ENCODE measurements around the gene SORT1. TPM values are rescaled to one million over a fixed set of nuclear protein-coding genes. Genes with fewer than 3 reads are reported as not detected.
A peak's percentile ranks its signal among the peaks of the same experiment; 100 is the strongest.

Gene SORT1
- total and polyA plus RNA-seq, 2 of the 4 experiments (the other 2 are of a cell fraction): 15.8 to 16.7 TPM

DNA sequence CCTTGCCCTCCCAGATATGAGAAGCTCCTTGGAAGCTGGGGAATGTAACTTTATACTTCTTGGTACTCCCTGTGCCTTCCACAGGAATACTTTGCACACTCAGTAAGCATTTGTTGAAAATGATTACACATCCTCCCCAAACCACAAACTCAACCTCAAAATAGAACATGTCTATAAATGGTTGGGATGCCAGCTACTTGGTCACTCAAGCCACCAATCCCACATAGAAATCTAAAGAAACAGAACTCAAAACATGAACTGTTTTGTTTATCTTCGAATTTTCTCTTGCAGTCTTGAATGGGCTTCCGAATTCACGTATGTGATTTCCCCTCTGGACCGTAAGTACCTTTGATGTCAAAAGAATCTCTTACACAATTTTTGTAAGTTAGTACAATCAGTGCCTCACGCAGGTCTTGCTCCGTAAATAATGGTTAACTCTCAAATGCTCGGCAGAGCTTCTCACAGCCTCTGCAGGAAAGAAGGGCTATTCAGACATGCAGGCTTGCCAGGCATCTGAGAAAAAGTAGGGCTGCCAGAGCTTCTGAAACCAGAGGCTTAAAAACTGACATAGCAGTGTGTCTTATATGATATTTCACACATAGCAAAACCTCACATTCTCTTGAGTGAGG, 26.9 kb downstream of the SORT1 start:
- POLR2A ChIA-PET (ENCODE audit: unreplicated experiment): interaction anchor here (0.6 to 1.0 kb wide), 5 partner anchors 9 to 624 kb away, joined by 3 to 4 read pairs (median 3); partner anchors contain the start of gene PSRC1
- Histone ChIP-seq H2BK5ac (ENCODE audit: low read depth, low read length, poor library complexity, severe bottlenecking) (peak overlapping the region; percentile 98), H3K9me1 (ENCODE audit: insufficient read depth, low read length) (peaks cover 16% of the 10 kb centered on the region), H3K79me1 (ENCODE audit: low read depth in 1 of 2, low read length in 2 of 2) (peaks cover 13 to 65% of the 10 kb centered on the region in 2 experiments), H2BK120ac (ENCODE audit: low read depth, low read length) (peak overlapping the region; percentile 97), H4K91ac (ENCODE audit: insufficient read depth, low read depth, low read length) (peak overlapping the region; percentile 94), H3K18ac (ENCODE audit: low read depth, low read length) (peak overlapping the region; percentile 97), H4K5ac (ENCODE audit: low read depth, low read length) (peak overlapping the region; percentile 89), H3K27ac (ENCODE audit: insufficient read depth, low read length) (peak overlapping the region; percentile 96), H4K8ac (ENCODE audit: low read depth in 2 of 2, low read length in 2 of 2) (peak overlapping the region; percentile 77 to 98), H3K14ac (replicated peaks; ENCODE audit: low read depth, low read length) (peak overlapping the region; percentile 99), H3K4me3 (ENCODE audit: insufficient read depth, low read depth, low read length) (peak overlapping the region; percentile 18; the same call in 1 of the 2 replicates), H2AFZ (replicated peaks; ENCODE audit: low read length, poor library complexity) (no peak overlapping the region), H3K9me3 (ENCODE audit: control insufficient read depth, insufficient read depth, low read length) (no peaks in the 10 kb centered on the region), H3K9ac (ENCODE audit: low read depth, low read length) (peak overlapping the region; percentile 83), H3K27me3 (ENCODE audit: control insufficient read depth, insufficient read depth, low read length) (no peaks in the 10 kb centered on the region), H2AK5ac (ENCODE audit: low read depth, low read length) (peak overlapping the region; percentile 96), H2BK20ac (ENCODE audit: low read depth, low read length) (peak overlapping the region; percentile 96), H3K23ac (ENCODE audit: low read depth, low read length) (peak overlapping the region; percentile 87), H3K4me1 (ENCODE audit: control insufficient read depth, insufficient read depth, low read length) (peaks cover 27% of the 10 kb centered on the region), H2AK9ac (replicated peaks; ENCODE audit: low read depth, low read length, poor library complexity) (peak overlapping the region; percentile 2), H3K4me2 (ENCODE audit: low read depth, low read length) (peak overlapping the region; percentile 81), H3K36me3 (ENCODE audit: control insufficient read depth, insufficient read depth, low read length) (peaks cover 6% of the 10 kb centered on the region), H3K4ac (ENCODE audit: low read depth, low read length) (peak overlapping the region; percentile 94), H3K56ac (ENCODE audit: extremely low read depth, insufficient read depth, low read length) (peak overlapping the region; percentile 98), H2BK15ac (ENCODE audit: low read depth, low read length) (peak overlapping the region; percentile 95), H4K20me1 (ENCODE audit: insufficient read depth, low read length) (no peaks in the 10 kb centered on the region)
- DNase-seq (peak; percentile 97), ATAC-seq (ENCODE audit: low read depth) (peak; percentile 86)
- in situ Hi-C loops (cut with MboI; ENCODE audit: low sequenced_read_pairs) (no loop called here), intact Hi-C loops (cut with micrococcal nuclease) (loop anchor here (1.0 kb wide), 2 partner anchors 22 to 88 kb away; partner anchors contain the start of gene PSRC1), dilution Hi-C loops (cut with HindIII; ENCODE audit: low sequenced_read_pairs, unreplicated experiment) (no loop called here)
- CTCF ChIA-PET: interaction anchor here (1.0 to 1.3 kb wide), 3 partner anchors 10 to 85 kb away, joined by 3 read pairs; no protein-coding TSS in a partner anchor
- WGBS, 2 experiments (ENCODE audit: extremely low coverage in 2 of 2, insufficient read length in 1 of 2): 0% methylated on average over 1 of the region's 7 CpGs; no CpG with 5 or more reads in 1 of the 2 experiments
- BruUV-seq (replicated peaks): no TSS peak
- peak; percentile 53 for TF ChIP-seq POLR2A (IDR thresholded peaks at IDR 0.05; ENCODE audit: low read depth, low read length)
- peak; percentile 56 for TF ChIP-seq MAFK (IDR thresholded peaks at IDR 0.05; ENCODE audit: low read depth, low read length)
- no peak for TF ChIP-seq ELK1 (IDR thresholded peaks at IDR 0.05; ENCODE audit: borderline replicate concordance, low read depth, low read length)
- TF ChIP-seq NFE2L2 (IDR thresholded peaks at IDR 0.05; ENCODE audit: low read depth, low read length): no peak
- TF ChIP-seq MXI1 (IDR thresholded peaks at IDR 0.05; ENCODE audit: borderline replicate concordance, low read depth, low read length): no peak
- no peak for TF ChIP-seq BHLHE40 (IDR thresholded peaks at IDR 0.05; ENCODE audit: low read depth, low read length)
- peak; percentile 58 for TF ChIP-seq CEBPB (IDR thresholded peaks at IDR 0.05; ENCODE audit: low read depth, low read length)
- TF ChIP-seq USF2 (IDR thresholded peaks at IDR 0.05; ENCODE audit: low read depth, low read length): no peak
- TF ChIP-seq FOS (IDR thresholded peaks at IDR 0.05; ENCODE audit: low read depth, low read length): 0 out of 2 replicates have a peak, but pooled peaks have one; percentile 18
- no peak for TF ChIP-seq RCOR1 (IDR thresholded peaks at IDR 0.05; ENCODE audit: insufficient replicate concordance, low read length)
- TF ChIP-seq CHD1 (IDR thresholded peaks at IDR 0.05; ENCODE audit: low read depth, low read length): 0 out of 2 replicates have a peak, but pooled peaks have one; percentile 23
- peak; percentile 7 for TF ChIP-seq RAD21 (IDR thresholded peaks at IDR 0.05; ENCODE audit: low read length)
- no peak for TF ChIP-seq RFX5 (IDR thresholded peaks at IDR 0.05; ENCODE audit: low read depth, low read length)
- no peak for TF ChIP-seq SMC3 (IDR thresholded peaks at IDR 0.05; ENCODE audit: low read depth, low read length)
- TF ChIP-seq MAZ (IDR thresholded peaks at IDR 0.05; ENCODE audit: borderline replicate concordance, low read depth, low read length): no peak
